Measurements from ENCODE around the gene AR. TPM values are rescaled to one million over a fixed set of nuclear protein-coding genes. Genes with fewer than 3 reads are reported as not detected.

The AR gene
- total RNA-seq, 1 experiment from 2014 or later, result not detected

DNA sequence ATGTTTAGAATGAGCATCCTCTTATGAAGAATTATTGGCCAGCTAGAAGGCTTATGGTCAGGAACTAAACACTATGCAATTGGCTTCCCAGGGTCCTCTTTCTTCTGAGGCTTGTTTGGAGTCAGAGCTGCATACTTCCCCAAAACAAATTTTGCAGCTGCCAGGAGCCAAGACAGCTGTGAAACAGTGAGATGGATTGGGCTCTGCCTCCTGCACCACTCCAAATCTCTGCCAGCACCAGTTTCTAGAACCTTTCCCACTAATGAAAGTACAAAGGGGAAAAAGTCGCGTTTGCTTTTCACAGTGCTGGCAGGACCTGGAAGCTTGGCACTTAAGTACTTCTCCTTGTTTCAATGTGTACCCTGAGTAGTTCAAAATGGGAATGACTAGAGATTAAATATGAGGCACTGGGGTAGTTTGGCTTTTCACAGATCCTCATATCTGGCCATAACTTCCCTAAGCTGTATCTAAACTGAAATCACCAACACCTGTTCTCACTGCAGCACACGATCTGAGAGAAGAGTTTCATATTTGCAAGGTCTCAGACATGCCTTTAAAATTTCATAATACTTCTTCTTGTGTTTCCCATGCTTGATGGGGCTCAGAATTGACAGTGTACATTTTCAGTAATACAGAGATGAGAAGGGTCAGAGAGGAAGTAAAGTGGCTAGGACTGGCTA lies 20.7 kb upstream of the AR start:
- no TSS peak for BruUV-seq (replicated peaks)
- H3K9me2 ChIP-seq (replicated peaks; ENCODE audit: low read length), result no peaks in the 10 kb centered on the region
- H3K27me3 ChIP-seq (ENCODE audit: low read length), result no peaks in the 10 kb centered on the region
- no peak overlapping the region for H3K27ac ChIP-seq (ENCODE audit: low read length)
- intact Hi-C loops (cut with micrococcal nuclease), result no loop called here
- no peaks in the 10 kb centered on the region for H3K4me1 ChIP-seq (ENCODE audit: insufficient read depth, low read length)
- ChIA-PET CTCF (no interaction called here), POLR2A (ENCODE audit: unreplicated experiment) (no interaction called here)
- H4K20me1 ChIP-seq (ENCODE audit: low read length), result no peaks in the 10 kb centered on the region
- no peaks in the 10 kb centered on the region for H3K79me2 ChIP-seq (ENCODE audit: low read length)
- no peak for ATAC-seq
- H2AFZ ChIP-seq (ENCODE audit: low read length), result no peak overlapping the region
- H3K4me2 ChIP-seq (ENCODE audit: low read length), result no peak overlapping the region
- no peak overlapping the region for H3K9ac ChIP-seq (ENCODE audit: low read length)
- H3K36me3 ChIP-seq (ENCODE audit: low read depth, low read length), result no peaks in the 10 kb centered on the region
- no peak for DNase-seq
- no peak for TF ChIP-seq EZH2 (IDR thresholded peaks at IDR 0.05; ENCODE audit: low read length, unreplicated experiment)
- TF ChIP-seq EZH2phosphoT487 (IDR thresholded peaks at IDR 0.05; ENCODE audit: borderline replicate concordance, low read length), result no peak
- TF ChIP-seq, protein P1, sequence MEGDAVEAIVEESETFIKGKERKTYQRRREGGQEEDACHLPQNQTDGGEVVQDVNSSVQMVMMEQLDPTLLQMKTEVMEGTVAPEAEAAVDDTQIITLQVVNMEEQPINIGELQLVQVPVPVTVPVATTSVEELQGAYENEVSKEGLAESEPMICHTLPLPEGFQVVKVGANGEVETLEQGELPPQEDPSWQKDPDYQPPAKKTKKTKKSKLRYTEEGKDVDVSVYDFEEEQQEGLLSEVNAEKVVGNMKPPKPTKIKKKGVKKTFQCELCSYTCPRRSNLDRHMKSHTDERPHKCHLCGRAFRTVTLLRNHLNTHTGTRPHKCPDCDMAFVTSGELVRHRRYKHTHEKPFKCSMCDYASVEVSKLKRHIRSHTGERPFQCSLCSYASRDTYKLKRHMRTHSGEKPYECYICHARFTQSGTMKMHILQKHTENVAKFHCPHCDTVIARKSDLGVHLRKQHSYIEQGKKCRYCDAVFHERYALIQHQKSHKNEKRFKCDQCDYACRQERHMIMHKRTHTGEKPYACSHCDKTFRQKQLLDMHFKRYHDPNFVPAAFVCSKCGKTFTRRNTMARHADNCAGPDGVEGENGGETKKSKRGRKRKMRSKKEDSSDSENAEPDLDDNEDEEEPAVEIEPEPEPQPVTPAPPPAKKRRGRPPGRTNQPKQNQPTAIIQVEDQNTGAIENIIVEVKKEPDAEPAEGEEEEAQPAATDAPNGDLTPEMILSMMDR (conservative IDR thresholded peaks at IDR 0.05; ENCODE audit: low read depth, low read length), result no peak
- no peaks in the 10 kb centered on the region for H3K9me3 ChIP-seq (ENCODE audit: low read length)
- no peak overlapping the region for H3K4me3 ChIP-seq (ENCODE audit: low read length)
- no peaks in the 10 kb centered on the region for H3F3A ChIP-seq (ENCODE audit: low read length, unreplicated experiment)

DNA sequence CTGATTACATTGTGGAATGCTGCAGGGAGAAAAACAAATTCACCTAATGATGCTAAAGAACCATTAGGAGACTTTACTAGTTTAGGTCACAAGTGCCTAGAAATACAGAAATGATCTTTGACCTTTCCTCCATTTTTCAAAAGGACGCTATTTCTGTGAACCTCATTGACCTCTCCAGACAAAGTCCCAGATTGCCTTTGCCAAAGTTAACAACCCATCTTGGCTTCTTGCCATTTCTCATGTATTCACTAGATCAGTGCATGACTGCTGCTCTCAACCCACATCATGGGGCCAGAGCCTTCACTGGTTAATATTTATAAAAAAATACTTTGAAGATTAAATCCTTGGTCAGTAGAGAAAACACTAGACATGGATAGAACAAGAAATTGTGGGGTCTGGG lies 19.9 kb upstream of the AR start:
- H2AFZ ChIP-seq (ENCODE audit: low read length), result no peak overlapping the region
- no peaks in the 10 kb centered on the region for H3K9me3 ChIP-seq (ENCODE audit: low read length)
- H3F3A ChIP-seq (ENCODE audit: low read length, unreplicated experiment), result no peaks in the 10 kb centered on the region
- ChIA-PET POLR2A (ENCODE audit: unreplicated experiment) (no interaction called here), CTCF (no interaction called here)
- H3K9me2 ChIP-seq (replicated peaks; ENCODE audit: low read length), result no peaks in the 10 kb centered on the region
- DNase-seq, result no peak
- no peaks in the 10 kb centered on the region for H3K36me3 ChIP-seq (ENCODE audit: low read depth, low read length)
- no peak overlapping the region for H3K27ac ChIP-seq (ENCODE audit: low read length)
- no peaks in the 10 kb centered on the region for H3K27me3 ChIP-seq (ENCODE audit: low read length)
- BruUV-seq (replicated peaks), result no TSS peak
- intact Hi-C loops (cut with micrococcal nuclease), result no loop called here
- no peak overlapping the region for H3K4me3 ChIP-seq (ENCODE audit: low read length)
- H4K20me1 ChIP-seq (ENCODE audit: low read length), result no peaks in the 10 kb centered on the region
- no peak for ATAC-seq
- H3K4me1 ChIP-seq (ENCODE audit: insufficient read depth, low read length), result no peaks in the 10 kb centered on the region
- H3K9ac ChIP-seq (ENCODE audit: low read length), result no peak overlapping the region
- no peak overlapping the region for H3K4me2 ChIP-seq (ENCODE audit: low read length)
- TF ChIP-seq EZH2phosphoT487 (IDR thresholded peaks at IDR 0.05; ENCODE audit: borderline replicate concordance, low read length) (no peak), EZH2 (IDR thresholded peaks at IDR 0.05; ENCODE audit: low read length, unreplicated experiment) (no peak)
- TF ChIP-seq, protein P1 (conservative IDR thresholded peaks at IDR 0.05; ENCODE audit: low read depth, low read length), result no peak
- H3K79me2 ChIP-seq (ENCODE audit: low read length), result no peaks in the 10 kb centered on the region

DNA sequence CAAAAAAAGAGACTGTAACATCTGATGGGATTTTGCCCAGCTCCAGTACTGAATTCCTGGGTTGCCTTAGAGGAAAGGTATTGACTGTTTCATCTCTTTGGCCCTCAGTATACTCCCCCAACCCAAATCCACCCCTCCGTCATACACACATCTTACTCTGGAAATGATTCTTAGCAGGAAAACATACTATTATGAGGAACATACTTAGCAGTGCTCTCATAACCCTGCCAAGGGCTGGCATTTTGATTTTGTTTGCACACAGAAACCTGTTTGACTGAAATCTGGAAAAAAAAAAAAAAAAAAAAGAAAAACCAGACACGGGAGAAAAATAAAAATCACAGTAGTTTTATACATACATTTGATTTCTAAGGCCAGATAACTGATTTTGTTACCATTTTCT lies 19.4 kb upstream of the AR start:
- POLR2A ChIA-PET (ENCODE audit: unreplicated experiment), result no interaction called here
- TF ChIP-seq, protein P1 (conservative IDR thresholded peaks at IDR 0.05; ENCODE audit: low read depth, low read length), result no peak
- Histone ChIP-seq H3K9ac (ENCODE audit: low read length) (no peak overlapping the region), H3K4me2 (ENCODE audit: low read length) (no peak overlapping the region), H3K27ac (ENCODE audit: low read length) (no peak overlapping the region), H3K4me1 (ENCODE audit: insufficient read depth, low read length) (no peaks in the 10 kb centered on the region), H3K4me3 (ENCODE audit: low read length) (no peak overlapping the region), H3K36me3 (ENCODE audit: low read depth, low read length) (no peaks in the 10 kb centered on the region), H3K27me3 (ENCODE audit: low read length) (no peaks in the 10 kb centered on the region), H3K9me3 (ENCODE audit: low read length) (no peaks in the 10 kb centered on the region), H4K20me1 (ENCODE audit: low read length) (no peaks in the 10 kb centered on the region), H3K9me2 (replicated peaks; ENCODE audit: low read length) (no peaks in the 10 kb centered on the region), H3K79me2 (ENCODE audit: low read length) (no peaks in the 10 kb centered on the region), H3F3A (ENCODE audit: low read length, unreplicated experiment) (no peaks in the 10 kb centered on the region), H2AFZ (ENCODE audit: low read length) (no peak overlapping the region)
- intact Hi-C loops (cut with micrococcal nuclease), result no loop called here
- CTCF ChIA-PET, result no interaction called here
- ATAC-seq (no peak), DNase-seq (no peak)
- no TSS peak for BruUV-seq (replicated peaks)
